Endothelial cell of umbilical vein (primary cell): ENCODE data around the gene LUZP2. TPM values are rescaled to one million over a fixed set of nuclear protein-coding genes. Genes with fewer than 3 reads are reported as not detected.

ENCODE experiments used
- BruUV-seq: library from RNA; stranded (reverse); fragments of 400-500 nt; replicated peaks from 2 replicates; lab custom pipeline; 2021; lab: Mats Ljungman, UMichigan
- CTCF ChIA-PET: fragments of 300-600, 350-600 bp; sonication (Branson Sonifier 250); formaldehyde crosslinking; loops from one replicate; lab custom pipeline; 2021; ENCODE audit warnings: antibody characterized with exemption, inconsistent platforms; lab: Charles Lee
- POLR2A ChIA-PET: fragments of 300-600, 350-600 bp; sonication (Branson Sonifier 250); formaldehyde crosslinking; loops from one replicate; lab custom pipeline; 2021; ENCODE audit warnings: antibody characterized with exemption, inconsistent platforms; lab: Charles Lee
- DNase-seq: peaks from one replicate; pipeline ENCODE4 v3.0.0-alpha.2; 2011; ENCODE audit warnings: low read depth, low spot score
- FAIRE-seq: peaks from 2 replicates; lab custom pipeline; 2011; peaks lifted over from hg19 to GRCh38; lab: Jason Lieb, UNC
- H2AFZ ChIP-seq: 2 replicates; pipeline ENCODE4 v1.6.0; 2012; ENCODE audit warnings: low read depth, low read length, control low read depth, inconsistent platforms
- H3K27ac ChIP-seq: 2 replicates; pipeline ENCODE4 v1.5.1; 2011; ENCODE audit warnings: low read depth, mild to moderate bottlenecking, control low read depth, low read length, moderate library complexity; ENCODE audit not compliant: insufficient read depth
- H3K27me3 ChIP-seq, 2 experiments: 2 replicates each; pipeline versions ENCODE4 v1.6.0 to v1.6.1; 2011; ENCODE audit warnings: low read length in 2 of 2, mixed read lengths in 1 of 2; ENCODE audit not compliant: control insufficient read depth in 2 of 2, insufficient read depth in 2 of 2
- H3K36me3 ChIP-seq, 2 experiments: 2 replicates in 1 of 2; 3 replicates in 1 of 2; pipeline ENCODE4 v1.5.1; 2011; ENCODE audit warnings: low read length in 2 of 2, mild to moderate bottlenecking in 1 of 2, moderate library complexity in 1 of 2; ENCODE audit not compliant: control insufficient read depth in 2 of 2, insufficient read depth in 2 of 2; ENCODE audit errors: extremely low read depth in 1 of 2
- H3K4me1 ChIP-seq: 3 replicates; pipeline ENCODE4 v1.5.1; 2011; ENCODE audit warnings: mild to moderate bottlenecking, low read length; ENCODE audit not compliant: control insufficient read depth, insufficient read depth; ENCODE audit errors: extremely low read depth
- H3K4me2 ChIP-seq: 2 replicates; pipeline ENCODE4 v1.6.1; 2011; ENCODE audit warnings: low read length, control low read depth, mixed read lengths; ENCODE audit not compliant: insufficient read depth
- H3K4me3 ChIP-seq, 3 experiments: fragments of 200-600 bp in 1 of 3; sonication (generic), shearing (Covaris generic) in 1 of 3; replicated peaks in 1 of 3; 2 replicates each; pipeline ENCODE4 v1.5.1; 2011 to 2016; ENCODE audit warnings: control low read depth in 3 of 3, low read length in 3 of 3, mild to moderate bottlenecking in 2 of 3, inconsistent platforms in 1 of 3, low read depth in 1 of 3, moderate library complexity in 1 of 3; ENCODE audit not compliant: insufficient read depth in 1 of 3
- H3K79me2 ChIP-seq: 2 replicates; pipeline ENCODE4 v1.6.0; 2012; ENCODE audit warnings: low read length, inconsistent platforms; ENCODE audit not compliant: control insufficient read depth, insufficient read depth
- H3K9ac ChIP-seq: replicated peaks from 2 replicates; pipeline ENCODE3; 2011; ENCODE audit warnings: low read length, control low read depth; ENCODE audit not compliant: insufficient read depth; ENCODE audit errors: extremely low read depth
- H3K9me1 ChIP-seq: replicated peaks from 3 replicates; pipeline ENCODE4 v1.6.0; 2011; ENCODE audit warnings: mild to moderate bottlenecking, low read length; ENCODE audit not compliant: control insufficient read depth, insufficient read depth; ENCODE audit errors: extremely low read depth
- H3K9me3 ChIP-seq: replicated peaks from 2 replicates; pipeline ENCODE4 v1.5.1; 2012; ENCODE audit warnings: low read length, inconsistent platforms; ENCODE audit not compliant: control insufficient read depth, insufficient read depth
- H4K20me1 ChIP-seq: replicated peaks from 2 replicates; pipeline ENCODE3; 2011; ENCODE audit warnings: mild to moderate bottlenecking, low read length; ENCODE audit not compliant: control insufficient read depth, insufficient read depth; ENCODE audit errors: extremely low read depth
- FOS ChIP-seq: IDR thresholded peaks from 2 replicates; pipeline ENCODE4 v1.6.1; 2011; ENCODE audit warnings: mild to moderate bottlenecking, low read length, moderate library complexity, borderline replicate concordance; ENCODE audit not compliant: insufficient read depth
- GATA2 ChIP-seq: IDR thresholded peaks from 2 replicates; pipeline ENCODE4 v1.7.0; 2011; ENCODE audit warnings: low read depth, mild to moderate bottlenecking, moderate library complexity, mixed read lengths, low read length; ENCODE audit not compliant: insufficient read length, insufficient read depth
- JUN ChIP-seq: IDR thresholded peaks from 2 replicates; pipeline ENCODE4 v1.6.1; 2011; ENCODE audit warnings: borderline replicate concordance, low read depth; ENCODE audit not compliant: insufficient read length, insufficient read depth
- POLR2A ChIP-seq: IDR thresholded peaks from 2 replicates; pipeline ENCODE4 v1.6.1; 2012; ENCODE audit warnings: low read depth, mild to moderate bottlenecking, control low read depth, low read length
- POLR2AphosphoS5 ChIP-seq: IDR thresholded peaks from 2 replicates; pipeline ENCODE4 v1.6.1; 2012; ENCODE audit warnings: low read depth, mild to moderate bottlenecking, control low read depth, low read length, moderate library complexity; ENCODE audit not compliant: insufficient read depth
- dilution Hi-C: fragments of 300-500 bp; cut with MboI; formaldehyde crosslinking; loops from one replicate; pipeline ENCODE4 v1.15.0; 2019; ENCODE audit warnings: low sequenced_read_pairs; ENCODE audit not compliant: extremely low pct_ligation_motif_present
- intact Hi-C: fragments of 100-400 bp; cut with micrococcal nuclease; formaldehyde crosslinking; loops from one replicate; pipeline ENCODE4 v1.10.0; 2022
- polyA plus RNA-seq, 4 experiments: library from polyadenylated mRNA; depleted of rRNA in 3 of 4; stranded (reverse) in 3 of 4; unstranded in 1 of 4; fragments of >200 nt; gene quantifications; 2 replicates each; pipeline versions ENCODE4 v1.2.1 to v1.2.3, GENCODE V29; 2011 to 2012; ENCODE audit warnings: missing spikeins in 1 of 4
- small RNA-seq: library from RNA; depleted of rRNA; stranded (forward); fragments of <200 nt; gene quantifications from one replicate; pipeline ENCODE3, GENCODE V24; 2012; ENCODE audit warnings: low replicate concordance, low read depth; ENCODE audit not compliant: insufficient read depth, insufficient read length
- total RNA-seq: library from RNA; stranded (reverse); gene quantifications from 2 replicates; pipeline ENCODE4 v1.2.3, GENCODE V29; 2021
- TF ChIP-seq, protein P1 (sequence below): IDR thresholded peaks from 2 replicates; pipeline ENCODE4 v1.6.1; 2011; ENCODE audit not compliant: insufficient read depth, insufficient read length

The LUZP2 gene
- total and polyA plus RNA-seq, 2 donors (not counting 3 experiments of a cell fraction or from before 2014, with no cell fraction given), result 0.07 TPM; not detected in 1

DNA sequence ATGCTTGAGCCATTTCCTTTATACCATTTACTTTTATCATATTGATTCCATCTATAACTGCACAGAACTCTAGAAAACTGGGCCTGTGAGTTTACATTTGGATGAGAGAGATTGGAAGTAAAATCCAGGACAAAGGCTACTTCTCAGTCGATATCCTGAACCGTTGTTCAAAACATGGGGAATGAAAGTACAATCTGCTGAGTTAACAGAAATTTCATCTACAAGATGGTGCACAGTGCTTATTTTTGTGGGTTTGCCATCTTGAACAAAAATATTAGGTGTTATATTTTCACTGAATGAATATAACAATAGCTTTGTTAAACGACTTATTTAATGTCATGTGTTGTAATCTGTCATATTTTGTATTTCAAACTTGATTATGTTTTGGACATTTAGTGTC lies 622.6 kb downstream of the LUZP2 start:
- no peaks in the 10 kb centered on the region for H4K20me1 ChIP-seq
- no peaks in the 10 kb centered on the region for H3K4me1 ChIP-seq
- no peaks in the 10 kb centered on the region for H3K9me3 ChIP-seq
- dilution Hi-C loops, result no loop called here
- no peaks in the 10 kb centered on the region for H3K36me3 ChIP-seq
- no TSS peak for BruUV-seq
- intact Hi-C loops, result no loop called here
- DNase-seq (no peak), FAIRE-seq (no peak)
- H3K9me1 ChIP-seq, result no peaks in the 10 kb centered on the region
- no peaks in the 10 kb centered on the region for H3K79me2 ChIP-seq
- H2AFZ ChIP-seq, result no peak overlapping the region
- POLR2A ChIA-PET, result no interaction called here
- H3K9ac ChIP-seq, result no peak overlapping the region
- no peak overlapping the region for H3K27ac ChIP-seq
- no peak for TF ChIP-seq FOS
- no peak for TF ChIP-seq GATA2
- TF ChIP-seq POLR2AphosphoS5, result no peak
- no peak for TF ChIP-seq JUN
- TF ChIP-seq POLR2A, result no peak
- TF ChIP-seq, protein P1, sequence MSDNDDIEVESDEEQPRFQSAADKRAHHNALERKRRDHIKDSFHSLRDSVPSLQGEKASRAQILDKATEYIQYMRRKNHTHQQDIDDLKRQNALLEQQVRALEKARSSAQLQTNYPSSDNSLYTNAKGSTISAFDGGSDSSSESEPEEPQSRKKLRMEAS, result no peak
- no peaks in the 10 kb centered on the region for H3K27me3 ChIP-seq
- CTCF ChIA-PET, result no interaction called here
- no peak overlapping the region for H3K4me2 ChIP-seq
- no peak overlapping the region for H3K4me3 ChIP-seq

Small RNAs within 50 kb of the gene (small RNA-seq; reads per million reads assigned to genes)
- not detected for gene RF00019
